Stimulated activated CD4-positive, alpha-beta T cell treated with anti-CD3 and anti-CD28 coated beads, Interleukin-12 subunit alpha, Interleukin-12 subunit beta, amount 100 ng/mL, for 24 hours (primary cell): ENCODE measurements around the gene ARVCF.

Experiments used
- DNase-seq, 2 experiments: peaks; one replicate each; pipeline ENCODE4 v3.0.0-alpha.2; 2020; ENCODE audit warnings: low read depth in 2 of 2

ARVCF gene

DNA sequence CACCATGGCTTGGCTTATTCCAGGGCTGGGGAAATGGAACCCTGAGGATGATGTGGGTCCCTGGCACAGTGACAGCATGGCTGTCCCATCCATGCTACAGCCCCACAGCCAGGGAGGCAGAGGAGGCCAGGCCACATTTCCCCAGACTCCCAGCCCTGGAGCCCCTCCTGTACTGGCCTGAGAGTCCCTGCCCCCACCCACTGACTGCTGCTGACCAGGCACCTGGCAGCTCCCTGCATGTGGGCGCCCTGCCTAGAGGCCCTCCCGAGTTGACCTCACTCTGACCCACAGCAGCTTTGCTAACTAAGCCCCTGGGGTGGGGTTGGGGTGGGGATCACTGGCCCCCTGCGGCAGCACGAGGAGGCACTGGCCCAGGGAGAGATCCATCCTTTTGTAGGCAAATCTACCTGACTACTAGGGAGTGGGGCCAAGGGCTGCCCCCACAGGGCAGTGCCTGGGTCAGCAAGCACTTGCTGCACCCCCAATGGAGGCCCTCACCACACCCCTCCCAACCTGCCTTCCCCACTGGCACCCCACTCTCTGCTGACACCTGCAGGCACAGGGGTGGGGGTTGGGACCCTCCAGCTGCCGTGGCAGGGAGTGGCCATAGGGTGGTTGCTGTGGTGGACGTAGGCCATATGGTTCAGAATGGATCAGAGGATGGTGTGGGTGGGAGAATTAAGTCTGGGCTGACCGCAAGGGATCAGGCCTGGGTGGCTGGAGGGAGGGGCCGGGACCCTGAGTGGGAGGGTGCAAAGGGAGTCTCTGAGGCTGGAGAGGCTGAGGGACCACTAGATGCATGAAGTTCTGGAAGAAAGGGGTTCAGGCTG is 17.4 kb downstream of the ARVCF start:
- no peak for DNase-seq

DNA sequence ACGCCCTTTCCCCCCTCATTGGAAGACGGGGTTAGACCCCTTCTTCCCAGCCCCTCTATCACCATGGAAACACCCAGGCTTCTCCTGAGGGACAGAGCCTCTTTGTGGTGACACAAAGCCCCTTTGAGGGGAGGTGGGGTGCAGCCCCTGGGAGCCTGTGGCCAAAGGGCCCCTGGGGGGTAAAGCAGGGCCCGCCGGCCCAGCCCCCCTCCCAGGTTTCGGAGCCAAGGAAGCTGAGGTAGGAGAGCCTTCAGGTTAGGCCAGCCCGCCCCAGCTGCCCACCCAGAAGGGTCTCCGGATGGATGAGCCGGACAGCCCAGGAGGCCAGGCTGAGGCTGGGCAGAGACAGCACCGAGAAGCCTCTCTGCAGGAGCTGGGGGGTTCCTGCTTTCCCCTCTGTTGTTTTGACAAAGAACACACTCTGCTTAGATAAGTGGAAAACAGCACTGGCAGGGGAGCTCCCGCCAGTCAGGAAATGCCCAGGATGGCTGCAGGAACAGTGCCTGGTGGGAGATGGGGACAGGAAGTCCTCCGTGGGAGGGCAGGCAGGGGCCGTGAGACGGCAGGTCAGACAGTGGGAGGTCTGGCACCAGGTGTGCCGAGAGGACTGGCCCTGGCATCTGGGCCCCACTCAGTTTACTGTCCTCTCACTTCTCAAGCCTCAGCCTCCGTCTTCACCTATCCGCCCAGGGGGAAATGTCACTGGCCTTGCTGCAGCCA is 18.2 kb downstream of the ARVCF start:
- DNase-seq = no peak

DNA sequence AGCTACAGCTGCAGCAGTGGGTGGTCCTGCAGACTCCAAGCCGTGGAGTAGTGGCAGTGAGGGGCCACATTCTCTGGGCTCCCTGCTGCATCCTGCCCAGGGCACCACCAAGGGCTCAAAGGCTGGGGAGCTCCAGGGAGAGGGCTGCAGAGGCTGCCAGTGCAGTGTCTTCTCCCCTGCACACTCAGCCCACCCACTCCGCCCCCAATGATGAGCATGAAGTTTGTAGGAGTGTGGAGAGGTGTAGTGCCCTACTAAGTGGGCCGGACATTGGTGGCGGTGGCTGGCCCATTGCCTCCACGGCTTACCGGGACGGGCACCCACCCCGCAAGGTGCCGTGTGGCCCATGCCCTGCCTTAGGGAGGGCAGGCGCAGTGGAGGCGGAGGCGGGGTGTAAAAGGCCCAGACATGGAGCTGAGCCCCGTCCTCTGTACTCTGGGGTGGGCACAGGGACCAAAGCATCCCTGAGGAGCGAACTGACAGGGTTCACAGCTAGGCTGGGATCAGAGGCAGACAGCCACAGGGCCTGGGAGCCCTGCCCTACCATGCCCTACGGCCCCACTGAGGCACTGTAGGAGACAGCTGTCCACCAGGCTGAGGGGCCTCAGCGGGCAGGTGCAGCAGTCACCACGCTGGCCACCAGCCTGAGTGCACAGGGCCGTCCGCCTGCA is 18.9 kb downstream of the ARVCF start:
- DNase-seq = no peak

DNA sequence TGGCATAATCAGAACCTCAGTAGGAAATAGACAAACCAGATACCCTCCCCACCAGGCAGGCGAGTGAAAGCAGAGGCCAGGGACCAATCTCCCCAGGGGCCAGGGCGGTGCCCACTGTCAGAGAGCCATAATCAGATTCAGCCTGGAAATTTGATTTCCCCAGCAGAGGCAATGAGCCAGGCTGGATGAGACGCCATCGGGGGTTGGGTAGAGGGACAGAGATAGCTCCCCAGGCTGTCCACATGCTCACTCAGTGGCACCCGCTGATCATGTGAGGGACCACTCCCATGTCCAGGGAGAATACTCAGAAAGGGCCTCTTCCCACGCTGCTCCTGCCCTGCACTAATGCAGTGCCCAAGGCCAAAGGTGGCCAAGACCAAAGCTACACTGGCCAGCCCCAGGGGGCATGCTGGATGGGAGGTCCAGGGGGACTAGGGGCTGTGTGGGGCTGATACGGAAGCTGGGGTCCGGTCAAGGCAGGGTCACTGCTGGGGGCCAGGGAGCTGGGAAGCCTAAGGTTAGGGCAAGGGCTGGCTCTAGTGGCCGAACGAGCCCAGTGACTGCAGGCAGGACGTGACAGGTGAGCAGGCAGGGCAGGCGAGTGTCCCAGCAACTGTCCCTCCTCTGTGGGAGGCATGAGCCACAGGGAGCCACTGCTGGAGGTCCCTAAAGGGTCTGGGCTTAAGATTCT is 19.8 kb downstream of the ARVCF start:
- no peak for DNase-seq

DNA sequence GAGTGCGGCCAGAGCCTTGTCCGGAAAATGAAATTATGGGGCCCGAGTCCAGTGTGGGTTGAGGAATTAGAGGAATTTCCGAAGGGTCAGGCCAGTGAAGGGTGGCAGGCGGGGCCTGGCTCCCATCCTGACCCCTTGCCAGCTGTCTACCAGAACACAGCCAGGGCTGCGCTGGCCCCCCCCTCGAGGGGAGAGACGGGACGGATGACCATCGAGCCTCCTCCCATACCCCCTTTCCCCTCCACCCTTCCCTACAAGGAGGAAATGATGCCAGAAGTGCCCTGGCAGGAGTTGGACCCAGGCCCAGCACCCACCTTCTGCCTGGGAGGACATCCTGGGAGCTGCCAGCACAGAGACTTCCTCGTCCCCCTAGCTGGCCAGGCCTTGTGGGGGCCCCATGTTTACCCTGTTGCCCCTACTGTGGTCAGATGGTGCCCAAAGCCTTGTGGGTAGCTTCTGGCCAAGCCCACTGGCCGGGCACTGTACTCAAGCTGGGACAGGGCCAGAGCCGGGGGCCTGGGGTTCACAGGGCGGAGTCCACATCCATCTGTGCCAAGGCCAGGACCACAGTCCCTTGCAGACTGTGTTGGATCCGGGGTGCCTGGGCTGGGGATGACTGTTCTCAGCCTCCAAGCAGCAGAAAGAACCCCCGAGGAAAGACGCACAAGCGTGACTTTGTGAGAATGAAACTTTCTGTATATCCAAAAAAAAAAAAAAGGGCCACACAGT is 20.8 kb downstream of the ARVCF start:
- DNase-seq = no peak

DNA sequence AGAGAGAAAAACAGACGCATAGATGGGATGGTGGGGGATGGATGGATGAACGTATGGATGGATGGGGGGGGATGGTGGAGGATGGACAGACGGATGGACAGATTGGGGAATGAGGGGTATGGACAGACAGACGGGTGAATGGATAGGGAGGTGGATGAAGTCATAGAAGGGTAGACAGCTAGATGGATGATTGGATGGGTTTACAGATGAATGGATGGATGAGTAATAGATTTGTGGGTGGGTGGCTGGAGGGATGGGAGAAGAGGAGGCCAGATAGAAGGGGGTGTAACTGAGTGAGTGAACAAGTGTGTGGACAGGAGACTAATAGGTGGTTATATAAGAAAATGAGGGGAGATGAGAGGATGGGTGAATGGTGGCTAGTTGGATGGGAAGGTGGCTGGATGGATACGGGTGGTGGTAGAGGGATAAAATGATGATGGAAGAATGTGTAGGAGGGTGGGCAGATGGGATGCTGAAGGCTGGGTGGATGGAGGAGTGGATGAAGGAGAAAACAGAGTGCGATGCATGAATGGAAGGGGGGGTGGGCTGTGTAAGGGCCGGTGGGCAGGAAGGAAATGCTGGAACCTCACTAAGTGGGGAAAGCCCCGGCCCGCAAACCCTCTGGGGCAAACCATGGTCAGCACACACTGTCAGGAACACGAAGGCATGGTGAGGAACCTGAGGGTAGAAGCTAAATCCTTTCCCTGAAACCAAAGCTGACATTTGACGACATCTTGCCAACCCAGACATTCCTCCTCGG is 21.6 kb downstream of the ARVCF start:
- no peak for DNase-seq

DNA sequence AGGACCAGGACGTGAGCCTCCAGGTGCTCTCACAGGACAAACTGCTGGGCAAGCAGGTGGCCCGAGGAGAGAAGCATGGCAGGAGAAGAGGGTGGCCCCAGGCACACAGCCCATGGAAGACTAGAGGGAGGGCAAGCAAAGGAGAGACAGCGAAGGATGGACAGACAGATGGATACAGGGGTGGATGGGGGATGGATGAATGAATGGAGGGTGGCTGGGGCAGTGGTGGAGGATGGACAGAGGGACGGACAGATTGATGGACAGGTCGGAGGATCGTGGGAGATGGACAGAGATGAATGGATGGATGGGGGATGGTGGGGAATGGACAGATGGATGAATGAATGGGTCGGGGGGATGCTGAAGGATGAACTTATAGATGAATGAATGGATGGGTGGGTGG is 22.7 kb downstream of the ARVCF start:
- no peak for DNase-seq

DNA sequence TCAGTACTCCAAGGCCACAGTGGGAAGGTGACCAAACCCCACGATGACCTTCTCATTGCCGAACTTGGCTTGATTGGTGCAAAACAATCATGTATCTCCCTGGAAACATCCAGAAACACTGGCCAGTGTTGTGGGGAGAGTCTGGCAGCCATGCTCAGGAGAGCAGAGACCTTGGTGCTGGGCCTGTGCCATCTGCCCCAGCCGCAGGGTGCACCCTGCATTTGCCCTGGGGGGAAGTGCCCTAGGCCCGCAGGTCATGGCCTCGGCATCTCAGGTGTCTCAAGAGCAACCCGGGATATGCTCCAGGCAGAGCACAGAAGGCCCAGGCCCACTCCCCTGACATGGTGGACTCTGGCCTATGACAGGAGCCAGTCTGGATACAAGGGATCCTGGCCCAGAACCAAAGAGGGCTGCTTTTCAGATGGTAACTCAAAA is 23.7 kb downstream of the ARVCF start:
- no peak for DNase-seq

DNA sequence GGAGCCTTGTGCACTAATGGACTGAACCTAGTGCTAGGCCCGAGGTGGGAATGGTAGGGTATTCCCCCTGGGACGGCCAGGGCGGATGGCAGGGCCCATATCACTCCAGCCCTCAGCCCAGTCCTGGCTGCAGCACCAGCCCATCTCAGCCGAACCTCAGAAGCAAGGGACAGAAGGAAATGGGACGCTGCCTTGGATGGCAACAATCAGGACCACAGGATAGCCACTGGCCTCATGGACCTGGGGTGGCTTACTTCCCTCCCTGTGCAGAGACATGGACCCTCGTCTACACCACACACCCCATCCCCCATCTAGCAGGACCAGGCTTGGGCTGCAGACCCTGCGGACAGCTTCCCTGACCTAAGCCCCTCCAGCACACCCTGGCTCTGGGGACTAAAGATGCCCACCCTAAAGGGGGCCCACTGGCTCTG is 24.1 kb downstream of the ARVCF start:
- no peak for DNase-seq

DNA sequence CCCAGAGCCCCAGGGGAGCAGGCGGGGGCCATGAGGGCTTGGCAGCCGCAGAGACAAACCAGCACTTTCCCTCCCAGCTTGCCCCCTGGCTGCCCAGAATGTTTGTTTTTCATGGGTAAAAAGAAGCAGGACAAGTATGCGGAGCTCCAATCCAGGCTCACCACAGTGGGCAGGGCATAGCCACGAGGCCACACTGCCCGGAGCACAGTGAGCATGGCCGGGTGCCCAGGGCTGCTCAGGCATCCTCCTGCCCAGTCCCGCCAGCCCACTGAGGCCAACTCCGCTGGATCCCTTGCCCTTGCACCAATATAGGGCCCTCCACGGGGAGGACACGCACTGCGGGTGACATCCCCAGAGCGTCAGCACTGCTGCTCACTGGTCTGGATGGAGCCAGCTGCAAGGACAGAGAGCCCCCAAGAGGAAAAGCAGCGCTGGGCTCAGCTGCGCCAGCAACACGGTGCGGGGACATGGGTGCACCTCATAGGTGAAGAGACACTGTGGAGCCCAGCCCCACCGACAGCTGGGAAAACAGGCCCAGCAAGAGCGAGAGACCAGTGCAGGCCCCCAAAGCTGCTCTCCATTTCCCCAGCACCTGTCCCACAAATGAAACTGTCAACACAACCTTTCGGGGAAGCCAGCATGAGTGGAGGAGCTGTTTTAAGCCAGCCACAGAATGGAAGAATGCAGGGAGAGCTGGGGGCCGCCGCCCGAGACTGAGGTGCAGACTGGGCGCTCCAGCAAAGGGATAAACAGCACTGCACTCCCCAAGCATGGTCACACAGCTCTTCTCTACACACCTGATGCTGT is 24.8 kb downstream of the ARVCF start:
- DNase-seq = no peak

DNA sequence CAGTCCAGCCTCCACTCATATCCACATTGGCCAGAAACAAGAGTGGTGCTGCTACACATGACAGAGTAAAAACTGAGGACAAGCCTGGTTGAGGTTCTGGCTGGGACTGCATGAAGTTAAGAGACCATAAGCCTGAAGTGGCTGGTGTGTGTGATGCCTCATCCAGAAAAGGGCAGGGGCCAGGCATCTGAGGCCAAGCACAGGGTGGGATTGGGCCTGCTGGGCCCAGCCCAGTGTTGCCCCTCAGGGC is 25.3 kb downstream of the ARVCF start:
- no peak for DNase-seq

DNA sequence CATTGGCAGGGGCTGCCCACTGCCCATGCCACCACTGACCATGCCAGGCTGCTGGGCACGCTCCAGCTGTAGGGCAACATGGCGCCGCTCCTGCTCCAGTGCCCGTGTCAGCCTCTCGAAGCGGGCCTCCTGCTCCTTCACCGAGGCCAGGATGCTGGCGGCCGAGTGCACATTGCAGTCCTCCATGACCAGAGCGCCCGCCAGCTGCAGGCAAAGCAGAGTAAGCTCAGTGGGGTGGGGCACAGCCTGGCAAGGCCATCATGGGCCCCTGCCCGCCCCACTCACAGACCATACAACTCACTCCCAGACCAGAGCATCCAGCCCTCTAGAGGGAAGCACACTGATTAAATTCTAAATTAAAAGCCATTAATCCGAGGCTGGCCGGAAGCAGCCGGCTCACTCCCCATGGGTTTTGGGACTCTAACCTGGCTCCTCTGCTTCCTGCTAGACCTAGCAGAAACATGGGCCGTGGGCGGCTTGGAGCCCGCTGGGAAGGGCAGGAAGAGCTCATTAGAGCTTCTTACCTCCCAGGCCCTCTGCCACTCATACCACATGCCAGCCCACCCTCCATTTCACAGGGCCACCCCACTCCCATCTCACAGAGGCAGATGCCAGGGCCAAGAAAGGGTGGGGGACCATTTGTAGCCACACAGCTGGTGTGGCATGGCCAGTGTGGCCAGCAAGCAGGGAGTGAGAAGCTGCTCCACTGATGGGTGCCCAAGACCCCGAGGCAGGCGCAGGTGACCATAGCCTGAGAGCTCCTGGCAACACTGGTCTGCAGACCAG is 25.8 kb downstream of the ARVCF start:
- no peak for DNase-seq

DNA sequence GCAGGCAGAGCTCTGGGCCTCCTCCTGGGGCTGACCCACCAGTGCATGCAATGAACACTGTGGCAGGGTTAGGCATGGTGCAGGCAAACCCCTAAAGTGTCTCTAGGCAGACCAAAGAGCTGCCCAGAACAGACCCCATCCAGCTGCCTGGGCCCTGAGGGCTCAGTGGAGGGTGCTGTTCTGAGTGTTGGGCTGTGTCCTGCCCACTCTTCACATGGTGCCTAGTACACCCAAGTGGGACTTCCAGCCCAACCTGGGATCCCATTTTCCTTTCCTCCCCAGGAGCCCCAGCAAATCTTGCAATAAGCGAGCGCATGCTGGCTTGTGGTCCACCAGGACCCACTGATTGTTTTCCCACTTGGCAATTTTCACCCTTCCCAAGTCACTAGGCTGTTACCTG is 26.4 kb downstream of the ARVCF start:
- DNase-seq = no peak

DNA sequence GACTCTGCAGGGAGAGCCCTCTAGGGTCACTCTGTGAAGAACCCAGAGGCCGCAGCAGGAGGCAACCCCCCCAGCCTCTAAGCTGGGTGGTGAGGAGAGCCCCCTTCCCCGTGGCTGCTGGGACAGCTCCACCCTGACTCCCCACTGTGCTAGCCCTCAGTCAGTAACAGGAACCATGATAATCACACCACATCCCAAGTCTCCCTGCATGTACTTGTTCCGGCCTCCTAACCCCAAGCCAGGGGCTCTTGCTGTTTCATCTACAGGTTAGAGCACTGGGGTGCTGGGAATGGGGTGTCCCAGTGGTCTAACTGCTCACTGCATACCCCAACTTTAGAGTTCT is 26.9 kb downstream of the ARVCF start:
- no peak for DNase-seq

DNA sequence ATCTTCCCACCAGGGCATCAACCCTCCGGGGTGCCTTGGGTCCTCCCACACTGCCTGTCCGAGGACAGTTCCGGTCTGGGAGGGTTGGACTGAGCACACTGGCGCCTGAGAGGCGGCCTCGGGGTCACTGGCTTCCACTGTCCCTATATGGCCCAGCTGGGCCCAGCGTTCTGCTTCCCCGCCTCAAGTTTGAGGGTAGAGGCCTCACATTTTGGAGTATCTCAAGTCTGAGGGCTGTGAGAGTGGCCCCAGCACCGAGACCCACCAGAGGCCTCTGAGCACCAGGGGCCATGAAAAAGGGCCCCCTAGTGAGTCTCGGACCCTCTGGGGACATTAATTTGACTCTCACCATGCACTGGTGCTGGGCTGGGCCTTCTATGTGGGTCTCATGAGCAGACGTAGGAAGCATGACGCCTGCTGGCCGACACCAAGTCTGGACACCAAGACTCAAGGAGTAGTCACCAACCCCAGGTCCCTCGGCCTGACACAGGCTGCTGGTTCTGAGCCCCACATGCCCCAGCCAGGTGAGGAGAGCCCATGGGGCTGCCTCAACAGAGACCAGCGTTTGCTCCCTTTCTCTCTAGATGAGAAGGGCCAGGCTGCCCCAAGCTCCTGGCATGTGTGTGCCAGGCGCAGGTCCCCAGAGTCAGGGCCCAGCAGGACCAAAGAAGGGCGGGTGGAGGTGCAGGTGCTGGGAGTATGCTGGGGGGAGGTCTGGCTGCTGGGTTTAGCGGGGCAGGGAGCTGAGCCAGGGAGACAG is 27.5 kb downstream of the ARVCF start:
- DNase-seq = no peak

DNA sequence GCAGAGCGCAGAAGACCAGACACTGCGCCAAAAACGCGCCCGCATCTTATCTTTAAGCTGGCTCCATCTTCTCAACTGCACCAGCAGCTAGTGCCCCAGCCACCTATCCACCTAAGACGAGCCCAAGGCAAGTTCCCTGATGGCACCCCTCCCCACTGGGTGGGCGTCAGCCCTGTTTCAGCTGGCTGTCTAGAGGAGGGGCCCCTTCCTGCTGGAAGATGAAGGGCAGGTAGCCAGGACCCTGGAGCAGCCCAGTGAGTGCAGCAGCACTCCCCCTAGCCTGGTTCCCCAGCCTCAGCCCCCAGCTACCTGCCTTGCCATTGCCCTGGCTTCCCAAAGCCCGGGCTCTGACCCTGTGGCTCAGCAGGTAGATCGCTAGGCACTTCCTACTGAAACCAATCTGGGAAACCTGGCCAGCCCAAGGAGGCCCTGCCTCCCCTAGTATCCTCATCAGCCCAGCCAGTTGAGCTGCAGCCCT is 28.3 kb downstream of the ARVCF start:
- DNase-seq = no peak

DNA sequence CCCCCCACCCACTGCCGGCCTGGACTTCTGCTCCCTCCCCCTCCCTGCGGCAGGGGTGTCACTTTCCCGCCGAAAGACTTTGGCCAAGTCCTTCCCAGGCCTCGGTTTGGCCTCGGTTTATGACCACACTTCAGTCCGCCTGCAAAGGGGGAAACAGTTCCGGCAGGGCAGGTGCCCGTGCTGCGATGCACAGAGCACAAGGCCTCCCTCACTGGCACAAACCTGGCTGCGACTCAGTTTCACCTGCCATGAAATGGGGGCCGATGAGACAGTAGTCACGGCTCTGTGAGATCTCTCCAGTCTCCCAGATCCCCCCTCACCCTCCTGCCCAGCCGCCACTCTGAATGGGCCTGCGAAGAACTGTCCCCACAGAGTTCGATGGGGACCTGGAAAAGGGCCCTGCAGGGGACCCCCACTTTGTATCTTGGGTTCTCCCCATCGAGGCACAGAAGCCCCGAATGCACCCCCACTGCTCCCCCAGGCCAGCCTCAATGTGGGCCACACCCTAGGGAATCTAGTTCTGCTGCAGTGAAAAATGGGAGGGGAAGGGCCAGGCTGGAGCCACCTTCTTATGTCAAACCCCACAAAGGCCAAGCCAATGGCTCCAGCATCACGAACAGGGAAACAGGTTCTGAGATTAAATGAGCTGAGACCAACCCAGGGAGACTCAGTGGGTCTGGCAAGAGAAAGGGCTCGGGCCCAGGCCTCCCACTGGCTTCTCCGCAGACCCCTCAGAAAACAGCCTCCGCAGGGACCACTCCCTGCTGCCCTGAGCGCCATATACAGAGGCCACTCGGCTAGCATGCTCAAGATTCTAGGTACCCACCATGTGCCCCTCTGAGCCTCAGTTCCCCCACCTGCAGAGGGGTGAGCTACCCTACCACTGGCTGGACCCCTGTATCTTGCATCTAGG is 29.0 kb downstream of the ARVCF start:
- no peak for DNase-seq
